ENCODE data around the gene FAT2.
A peak's percentile ranks its signal among the peaks of the same experiment; 100 is the strongest.

Gene FAT2, protein sequence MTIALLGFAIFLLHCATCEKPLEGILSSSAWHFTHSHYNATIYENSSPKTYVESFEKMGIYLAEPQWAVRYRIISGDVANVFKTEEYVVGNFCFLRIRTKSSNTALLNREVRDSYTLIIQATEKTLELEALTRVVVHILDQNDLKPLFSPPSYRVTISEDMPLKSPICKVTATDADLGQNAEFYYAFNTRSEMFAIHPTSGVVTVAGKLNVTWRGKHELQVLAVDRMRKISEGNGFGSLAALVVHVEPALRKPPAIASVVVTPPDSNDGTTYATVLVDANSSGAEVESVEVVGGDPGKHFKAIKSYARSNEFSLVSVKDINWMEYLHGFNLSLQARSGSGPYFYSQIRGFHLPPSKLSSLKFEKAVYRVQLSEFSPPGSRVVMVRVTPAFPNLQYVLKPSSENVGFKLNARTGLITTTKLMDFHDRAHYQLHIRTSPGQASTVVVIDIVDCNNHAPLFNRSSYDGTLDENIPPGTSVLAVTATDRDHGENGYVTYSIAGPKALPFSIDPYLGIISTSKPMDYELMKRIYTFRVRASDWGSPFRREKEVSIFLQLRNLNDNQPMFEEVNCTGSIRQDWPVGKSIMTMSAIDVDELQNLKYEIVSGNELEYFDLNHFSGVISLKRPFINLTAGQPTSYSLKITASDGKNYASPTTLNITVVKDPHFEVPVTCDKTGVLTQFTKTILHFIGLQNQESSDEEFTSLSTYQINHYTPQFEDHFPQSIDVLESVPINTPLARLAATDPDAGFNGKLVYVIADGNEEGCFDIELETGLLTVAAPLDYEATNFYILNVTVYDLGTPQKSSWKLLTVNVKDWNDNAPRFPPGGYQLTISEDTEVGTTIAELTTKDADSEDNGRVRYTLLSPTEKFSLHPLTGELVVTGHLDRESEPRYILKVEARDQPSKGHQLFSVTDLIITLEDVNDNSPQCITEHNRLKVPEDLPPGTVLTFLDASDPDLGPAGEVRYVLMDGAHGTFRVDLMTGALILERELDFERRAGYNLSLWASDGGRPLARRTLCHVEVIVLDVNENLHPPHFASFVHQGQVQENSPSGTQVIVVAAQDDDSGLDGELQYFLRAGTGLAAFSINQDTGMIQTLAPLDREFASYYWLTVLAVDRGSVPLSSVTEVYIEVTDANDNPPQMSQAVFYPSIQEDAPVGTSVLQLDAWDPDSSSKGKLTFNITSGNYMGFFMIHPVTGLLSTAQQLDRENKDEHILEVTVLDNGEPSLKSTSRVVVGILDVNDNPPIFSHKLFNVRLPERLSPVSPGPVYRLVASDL (N-terminal part only)

DNA sequence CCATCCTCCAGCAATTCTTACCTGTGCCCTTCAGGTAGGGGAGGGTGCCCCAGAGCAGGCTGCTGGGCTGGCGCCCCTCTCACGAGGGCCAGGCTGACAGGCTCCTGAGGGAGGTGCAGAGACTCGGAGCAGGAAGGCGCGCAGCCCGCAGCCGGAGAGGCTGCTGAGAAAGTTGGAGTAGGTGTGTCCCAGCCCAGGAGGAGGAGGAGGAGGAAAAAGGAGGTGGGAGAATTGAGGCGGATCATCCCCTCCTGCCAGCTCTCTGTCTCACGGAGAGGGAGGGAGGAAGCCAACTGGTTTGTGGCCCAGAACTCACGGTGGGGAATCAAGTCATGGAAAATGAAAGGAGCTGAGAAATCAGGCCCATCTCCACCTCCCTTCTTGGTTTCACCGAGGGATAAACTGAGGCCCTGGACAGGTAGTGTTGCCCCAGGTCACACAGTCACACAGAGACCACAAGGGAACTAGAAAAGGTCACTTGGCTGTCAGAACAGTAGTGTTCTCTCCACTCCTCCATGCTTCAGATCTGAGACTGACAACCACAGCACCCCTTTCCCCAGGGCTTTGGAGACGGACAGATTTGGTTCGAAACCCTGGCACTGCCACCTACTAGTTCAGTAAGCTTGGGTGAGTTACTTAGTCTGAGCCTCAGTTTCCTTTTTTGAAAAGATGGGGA, at the start of gene FAT2:
FAT2 (minus strand) TSS at position 188 of the 676 bp plus-strand sequence. CDS start 22,400 bp downstream, outside the sequence.
- H3K9me3 Mint-ChIP-seq: no peaks in the 10 kb centered on the region
- H3K4me1 Mint-ChIP-seq: peaks cover 12% of the 10 kb centered on the region
- no peak for DNase-seq
- no peak within 1 kb of the TSS for H3K4me3 Mint-ChIP-seq
- H3K27me3 Mint-ChIP-seq: no peaks in the 10 kb centered on the region
- ATAC-seq: no peak
- peak within 1 kb of the TSS in 1 of 2 donors; percentile 89 for H3K27ac Mint-ChIP-seq

DNA sequence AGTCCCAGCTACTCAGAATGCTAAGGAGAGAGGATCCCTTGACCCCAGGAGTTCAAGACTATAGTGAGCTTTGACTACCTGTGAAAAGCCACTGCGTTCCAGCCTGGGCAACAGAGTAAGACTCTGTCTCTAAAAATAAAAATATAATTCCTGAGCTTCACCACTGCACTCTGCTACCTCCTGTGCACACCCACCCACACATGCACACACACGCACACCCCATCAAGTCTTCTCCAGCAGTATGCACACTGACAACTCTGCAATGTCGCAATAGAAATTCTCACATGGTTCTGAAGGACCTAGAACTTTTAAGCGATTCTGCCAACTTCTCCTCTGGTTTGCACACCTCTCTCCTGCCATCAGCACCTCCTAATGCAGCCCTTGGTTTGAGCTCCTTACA, 47.5 kb upstream of the FAT2 start:
- H3K4me3 Mint-ChIP-seq: no peak overlapping the region
- ATAC-seq (no peak), DNase-seq (no peak)
- no peak overlapping the region for H3K27ac Mint-ChIP-seq
- H3K27me3 Mint-ChIP-seq: no peaks in the 10 kb centered on the region
- peaks cover 13% of the 10 kb centered on the region for H3K4me1 Mint-ChIP-seq
- no peaks in the 10 kb centered on the region for H3K9me3 Mint-ChIP-seq

- DNase-seq (no peak), ATAC-seq (no peak)
- Mint-ChIP-seq H3K9me3 (no peaks in the 10 kb centered on the region), H3K4me3 (no peak overlapping the region), H3K27me3 (no peaks in the 10 kb centered on the region), H3K27ac (no peak overlapping the region), H3K4me1 (peaks cover 13% of the 10 kb centered on the region)
These were observed 46.5 kb upstream of the FAT2 start for GRCh38 chr5:151637676-151638075.

GRCh38 chr5:151633892-151634291, 42.8 kb upstream of the FAT2 start:
- H3K27ac Mint-ChIP-seq: no peak overlapping the region
- no peaks in the 10 kb centered on the region for H3K4me1 Mint-ChIP-seq
- ATAC-seq (no peak), DNase-seq (no peak)
- H3K4me3 Mint-ChIP-seq: no peak overlapping the region
- H3K9me3 Mint-ChIP-seq: no peaks in the 10 kb centered on the region
- H3K27me3 Mint-ChIP-seq: no peaks in the 10 kb centered on the region

DNA sequence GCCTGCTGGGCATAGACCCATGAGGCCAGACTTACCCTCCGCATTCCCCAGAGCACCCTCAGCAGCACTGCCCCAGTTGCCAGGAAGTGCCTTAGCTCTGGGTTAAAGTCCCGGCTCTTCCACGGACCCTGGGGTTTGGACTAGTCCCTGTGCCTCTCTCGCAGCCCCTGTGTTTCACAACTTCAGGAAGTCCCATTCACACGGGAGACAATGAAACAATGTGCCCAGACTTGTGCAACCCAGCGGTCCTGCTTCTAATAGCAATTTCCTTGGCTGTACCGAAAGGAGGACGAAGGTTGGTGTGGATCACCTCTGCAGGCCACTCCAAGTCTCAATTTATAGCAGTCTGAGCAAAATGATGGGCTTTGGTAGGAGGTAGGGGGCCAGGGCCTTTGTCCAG, 41.8 kb upstream of the FAT2 start:
- Mint-ChIP-seq H3K4me1 (no peaks in the 10 kb centered on the region), H3K4me3 (no peak overlapping the region), H3K9me3 (no peaks in the 10 kb centered on the region), H3K27ac (no peak overlapping the region), H3K27me3 (no peaks in the 10 kb centered on the region)
- no peak for DNase-seq
- ATAC-seq: no peak

DNA sequence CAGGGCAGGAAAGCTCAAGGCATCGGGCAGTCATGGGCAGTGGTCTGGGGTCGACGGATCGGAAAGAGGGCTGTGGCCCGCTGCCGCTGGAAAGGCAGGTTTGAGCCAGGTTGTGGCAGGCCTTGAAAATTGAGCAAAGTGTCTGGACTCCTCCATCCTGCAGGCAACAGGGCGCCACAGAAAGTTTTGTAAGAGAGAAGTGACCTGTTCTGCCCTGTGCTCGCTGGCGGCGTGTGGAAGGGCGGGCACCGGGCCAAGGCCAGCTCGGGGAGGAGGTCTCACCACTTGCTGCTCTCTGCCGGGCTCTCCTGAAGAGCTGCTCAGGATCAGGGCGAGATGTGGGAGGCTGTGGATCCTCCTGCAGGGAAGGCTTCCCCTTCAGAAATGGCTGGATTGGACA, 41.4 kb upstream of the FAT2 start:
- ATAC-seq (no peak), DNase-seq (no peak)
- no peaks in the 10 kb centered on the region for H3K9me3 Mint-ChIP-seq
- no peaks in the 10 kb centered on the region for H3K27me3 Mint-ChIP-seq
- H3K4me1 Mint-ChIP-seq: no peaks in the 10 kb centered on the region
- H3K27ac Mint-ChIP-seq: no peak overlapping the region
- no peak overlapping the region for H3K4me3 Mint-ChIP-seq

DNA sequence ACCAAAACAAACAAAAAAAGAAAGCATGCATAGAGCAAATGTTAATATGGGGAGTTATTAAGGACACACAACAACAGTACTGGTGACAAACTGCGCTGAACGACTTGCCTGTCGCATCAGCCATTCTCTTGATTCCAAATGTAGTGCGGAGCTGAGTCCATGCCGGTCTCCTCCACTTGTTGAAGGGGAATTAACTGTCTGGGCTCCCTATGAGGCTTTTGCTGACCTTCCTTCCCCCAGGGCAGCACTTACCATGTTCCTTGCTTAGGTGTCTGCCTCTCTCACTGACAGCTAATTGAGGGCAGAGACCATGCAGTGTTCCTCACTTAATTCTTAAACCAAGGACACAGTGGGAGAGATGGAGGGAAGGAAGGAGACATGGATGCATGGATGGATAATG, 40.8 kb upstream of the FAT2 start:
- no peak overlapping the region for H3K4me3 Mint-ChIP-seq
- ATAC-seq (no peak), DNase-seq (no peak)
- H3K9me3 Mint-ChIP-seq: no peaks in the 10 kb centered on the region
- no peaks in the 10 kb centered on the region for H3K27me3 Mint-ChIP-seq
- no peak overlapping the region for H3K27ac Mint-ChIP-seq
- no peaks in the 10 kb centered on the region for H3K4me1 Mint-ChIP-seq

GRCh38 chr5:151630088-151630487, 39.0 kb upstream of the FAT2 start:
- DNase-seq (no peak), ATAC-seq (no peak)
- H3K4me3 Mint-ChIP-seq: no peak overlapping the region
- H3K4me1 Mint-ChIP-seq: no peaks in the 10 kb centered on the region
- no peaks in the 10 kb centered on the region for H3K27me3 Mint-ChIP-seq
- no peaks in the 10 kb centered on the region for H3K9me3 Mint-ChIP-seq
- no peak overlapping the region for H3K27ac Mint-ChIP-seq

- no peak for ATAC-seq
- H3K4me3 Mint-ChIP-seq: no peak overlapping the region
- no peaks in the 10 kb centered on the region for H3K9me3 Mint-ChIP-seq
- H3K27me3 Mint-ChIP-seq: no peaks in the 10 kb centered on the region
- no peak overlapping the region for H3K27ac Mint-ChIP-seq
- no peaks in the 10 kb centered on the region for H3K4me1 Mint-ChIP-seq
- no peak for DNase-seq
These were observed 37.1 kb upstream of the FAT2 start for GRCh38 chr5:151628112-151628823.

GRCh38 chr5:151627650-151628049, 36.5 kb upstream of the FAT2 start:
- Mint-ChIP-seq H3K27me3 (no peaks in the 10 kb centered on the region), H3K27ac (no peak overlapping the region), H3K4me1 (no peaks in the 10 kb centered on the region), H3K9me3 (no peaks in the 10 kb centered on the region), H3K4me3 (no peak overlapping the region)
- DNase-seq (no peak), ATAC-seq (no peak)

- H3K4me1 Mint-ChIP-seq: no peaks in the 10 kb centered on the region
- ATAC-seq: no peak
- no peaks in the 10 kb centered on the region for H3K27me3 Mint-ChIP-seq
- no peak for DNase-seq
- no peak overlapping the region for H3K27ac Mint-ChIP-seq
- no peak overlapping the region for H3K4me3 Mint-ChIP-seq
- H3K9me3 Mint-ChIP-seq: no peaks in the 10 kb centered on the region
These were observed 34.2 kb upstream of the FAT2 start for GRCh38 chr5:151625285-151625684.

- ATAC-seq (no peak), DNase-seq (no peak)
- Mint-ChIP-seq H3K4me3 (no peak overlapping the region), H3K4me1 (no peaks in the 10 kb centered on the region), H3K27ac (no peak overlapping the region), H3K9me3 (no peaks in the 10 kb centered on the region), H3K27me3 (no peaks in the 10 kb centered on the region)
These were observed 33.3 kb upstream of the FAT2 start for GRCh38 chr5:151624476-151624875.

GRCh38 chr5:151622367-151623088, 31.4 kb upstream of the FAT2 start:
- Mint-ChIP-seq H3K27me3 (no peaks in the 10 kb centered on the region), H3K27ac (peak overlapping the region in 1 of 2 donors; percentile 6), H3K4me1 (no peaks in the 10 kb centered on the region), H3K9me3 (no peaks in the 10 kb centered on the region), H3K4me3 (no peak overlapping the region)
- DNase-seq (no peak), ATAC-seq (no peak)

DNA sequence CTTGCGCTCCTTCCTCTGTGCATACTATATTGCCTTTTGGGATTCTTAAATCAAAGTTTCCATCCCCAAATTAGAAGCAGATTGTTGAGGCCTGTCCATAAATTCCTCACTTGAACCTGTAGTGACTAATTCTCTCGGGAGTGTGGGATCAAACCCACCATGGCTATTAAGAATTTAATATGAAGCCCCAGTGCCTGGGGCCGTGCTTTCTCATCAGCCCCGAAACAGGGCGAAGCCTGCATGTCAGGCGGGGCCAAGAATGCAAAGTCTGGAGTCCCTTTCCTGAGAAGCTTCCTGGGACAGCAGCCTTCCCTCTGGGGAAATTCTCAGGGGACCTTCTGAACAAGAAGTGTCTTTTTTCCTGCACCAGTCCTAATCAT, 29.3 kb upstream of the FAT2 start:
- no peak for DNase-seq
- no peak overlapping the region for H3K4me3 Mint-ChIP-seq
- no peaks in the 10 kb centered on the region for H3K9me3 Mint-ChIP-seq
- H3K4me1 Mint-ChIP-seq: peaks cover 10% of the 10 kb centered on the region
- no peak overlapping the region for H3K27ac Mint-ChIP-seq
- ATAC-seq: no peak
- H3K27me3 Mint-ChIP-seq: no peaks in the 10 kb centered on the region
